HFFc6 (cell line): ENCODE measurements around the gene TRIM26. TPM values are rescaled to one million over a fixed set of nuclear protein-coding genes. Genes with fewer than 3 reads are reported as not detected.
A peak's percentile ranks its signal among the peaks of the same experiment; 100 is the strongest.

Experiments
- DNase-seq: peaks from one replicate; pipeline ENCODE4 v3.0.0-alpha.2; 2018
- H3K27ac Mint-ChIP-seq: 2 replicates; pipeline ENCODE4 v1.8.0; 2020; ENCODE audit warnings: mild to moderate bottlenecking, mixed read lengths
- H3K27me3 Mint-ChIP-seq: 2 replicates; pipeline ENCODE4 v1.8.0; 2021; ENCODE audit warnings: mild to moderate bottlenecking, moderate library complexity, mixed read lengths; ENCODE audit not compliant: insufficient read depth
- H3K36me3 Mint-ChIP-seq: 2 replicates; pipeline ENCODE4 v1.8.0; 2021; ENCODE audit warnings: low read depth, mixed read lengths
- H3K4me1 Mint-ChIP-seq: 2 replicates; pipeline ENCODE4 v1.8.0; 2020; ENCODE audit warnings: low read depth, mixed read lengths
- H3K4me3 Mint-ChIP-seq: 2 replicates; pipeline ENCODE4 v1.8.0; 2020; ENCODE audit warnings: mild to moderate bottlenecking, moderate library complexity, mixed read lengths
- H3K9me3 Mint-ChIP-seq: 2 replicates; pipeline ENCODE4 v1.8.0; 2020; ENCODE audit warnings: mild to moderate bottlenecking, mixed read lengths
- CTCF ChIP-seq: fragments of 200-600 bp; sonication (generic); IDR thresholded peaks from 2 replicates; pipeline ENCODE4 v1.5.0; 2021; ENCODE audit warnings: antibody characterized with exemption, mild to moderate bottlenecking
- total RNA-seq, 6 experiments: library from RNA; stranded (reverse); fragmentation: NEBNext Ultra II Directional; extraction: Animal tissue kit (Norgen Biotek cat#: 25700); gene quantifications; 2 replicates in 1 of 6; 3 replicates in 5 of 6; pipeline ENCODE4 v1.2.3, GENCODE V29; 2021

The TRIM26 gene
- total RNA-seq, 6 experiments from 2014 or later = 29.4 to 34.4 (median 32.2) TPM

- peaks cover 22% of the 10 kb centered on the region for H3K27me3 Mint-ChIP-seq
- DNase-seq = peak; percentile 23
- no peak overlapping the region for H3K4me3 Mint-ChIP-seq
- no peaks in the 10 kb centered on the region for H3K36me3 Mint-ChIP-seq
- H3K4me1 Mint-ChIP-seq = peaks cover 33% of the 10 kb centered on the region
- H3K27ac Mint-ChIP-seq = no peak overlapping the region
- no peaks in the 10 kb centered on the region for H3K9me3 Mint-ChIP-seq
- TF ChIP-seq CTCF = no peak
Measured at GRCh38 chr6:30157581-30157980, 55.6 kb downstream of the TRIM26 start.

GRCh38 chr6:30156774-30157173 is 56.4 kb downstream of the TRIM26 start:
- Mint-ChIP-seq H3K27me3 (peaks cover 25% of the 10 kb centered on the region), H3K9me3 (no peaks in the 10 kb centered on the region), H3K4me1 (peaks cover 33% of the 10 kb centered on the region), H3K27ac (no peak overlapping the region), H3K4me3 (no peak overlapping the region), H3K36me3 (no peaks in the 10 kb centered on the region)
- no peak for TF ChIP-seq CTCF
- DNase-seq = no peak

DNA sequence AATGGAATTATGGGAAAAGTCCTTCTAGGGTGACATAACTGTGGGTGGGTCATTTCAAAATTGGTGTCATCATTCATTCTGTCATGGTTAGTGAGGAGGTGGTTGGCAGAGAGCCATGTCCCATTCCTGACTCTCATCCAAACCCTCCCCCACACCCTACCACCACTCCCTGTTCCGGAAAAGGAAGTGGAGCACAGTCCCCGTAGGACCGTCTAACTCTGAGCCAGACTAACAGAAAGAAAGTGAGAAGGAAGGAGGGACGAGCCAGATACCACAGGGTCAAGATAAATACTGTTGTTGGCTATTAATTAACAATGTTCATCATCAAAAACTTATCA is 57.0 kb downstream of the TRIM26 start:
- DNase-seq = no peak
- H3K9me3 Mint-ChIP-seq = no peaks in the 10 kb centered on the region
- peak overlapping the region; percentile 23; the same call in 1 of the 2 replicates for H3K4me3 Mint-ChIP-seq
- peaks cover 25% of the 10 kb centered on the region for H3K27me3 Mint-ChIP-seq
- H3K27ac Mint-ChIP-seq = no peak overlapping the region
- TF ChIP-seq CTCF = no peak
- H3K36me3 Mint-ChIP-seq = no peaks in the 10 kb centered on the region
- peaks cover 33% of the 10 kb centered on the region for H3K4me1 Mint-ChIP-seq

DNA sequence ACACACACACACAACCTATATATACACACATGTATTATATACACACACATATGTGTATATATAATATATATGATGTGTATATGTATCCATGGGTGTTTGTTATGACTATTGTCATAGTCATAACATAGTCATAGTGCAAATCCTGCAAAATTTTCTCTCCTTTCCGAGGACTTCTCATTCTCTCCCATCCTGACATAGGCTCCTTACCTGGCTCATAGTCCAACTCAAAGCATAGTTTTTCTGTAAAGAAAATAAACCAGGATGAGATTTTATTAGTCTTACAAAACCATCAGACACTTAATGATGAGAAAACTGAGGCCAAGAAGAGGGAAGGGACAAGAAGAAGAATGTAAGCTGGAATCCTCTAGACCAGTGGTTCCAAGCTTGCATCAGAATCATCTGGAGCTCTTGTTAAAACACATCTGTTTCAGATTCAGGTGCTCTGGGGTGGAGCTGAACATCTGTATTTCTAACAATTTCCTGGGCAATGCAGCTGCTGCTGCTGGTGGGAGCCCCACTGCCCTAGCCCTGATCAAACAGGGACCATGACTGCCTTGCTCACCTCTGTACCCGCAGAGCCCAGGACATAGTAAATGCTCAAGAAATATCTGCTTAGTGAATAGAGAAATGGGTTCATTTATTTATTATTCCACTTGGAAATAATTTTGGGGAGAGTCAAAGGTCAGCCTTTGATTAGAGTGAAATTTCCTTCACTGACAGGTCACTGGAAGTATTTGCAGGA is 57.5 kb downstream of the TRIM26 start:
- peaks cover 29% of the 10 kb centered on the region for H3K27me3 Mint-ChIP-seq
- no peak overlapping the region for H3K27ac Mint-ChIP-seq
- TF ChIP-seq CTCF = no peak
- no peak for DNase-seq
- H3K4me3 Mint-ChIP-seq = peak overlapping the region; percentile 23; the same call in 1 of the 2 replicates
- H3K36me3 Mint-ChIP-seq = no peaks in the 10 kb centered on the region
- H3K4me1 Mint-ChIP-seq = peaks cover 33% of the 10 kb centered on the region
- no peaks in the 10 kb centered on the region for H3K9me3 Mint-ChIP-seq

DNA sequence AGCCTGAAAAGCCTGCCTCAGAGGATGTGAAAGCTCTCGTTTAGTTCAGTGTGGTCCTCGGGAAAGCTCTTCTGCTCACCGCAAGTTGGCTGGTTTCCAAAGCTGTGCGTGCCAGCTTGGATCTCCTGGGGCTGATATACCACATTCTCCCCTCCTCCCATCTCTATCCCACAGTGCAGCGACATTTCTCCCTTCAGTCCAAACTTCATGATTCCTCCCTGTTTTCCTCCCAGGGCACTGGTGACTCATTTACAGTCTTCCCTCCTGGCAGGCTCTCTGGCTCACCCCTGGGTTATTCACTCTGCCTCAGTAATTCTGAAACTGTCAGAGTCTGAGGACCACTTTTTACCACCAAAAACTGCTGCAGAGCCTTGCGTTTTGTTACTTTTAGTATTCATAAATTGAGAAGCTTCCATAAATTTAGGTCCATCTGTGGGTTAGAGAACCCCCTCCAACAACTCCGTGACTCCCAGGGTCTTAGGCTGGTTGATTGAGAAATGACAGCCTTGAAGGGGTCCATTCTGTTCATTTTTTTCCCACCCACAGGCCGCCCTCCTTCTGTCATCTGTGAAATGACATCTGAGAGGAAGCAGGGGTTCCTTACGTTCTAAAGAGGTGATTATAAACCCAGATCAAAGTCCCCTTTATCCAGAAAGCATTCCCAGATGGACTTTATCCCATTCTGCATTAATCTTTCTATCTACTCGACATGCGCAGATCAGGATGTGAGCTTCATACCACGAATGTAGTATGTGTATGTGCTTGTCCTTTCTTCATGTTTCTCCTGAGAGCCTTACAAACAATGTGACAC is 58.3 kb downstream of the TRIM26 start:
- Mint-ChIP-seq H3K4me3 (peak overlapping the region; percentile 24), H3K9me3 (no peaks in the 10 kb centered on the region), H3K27ac (peak overlapping the region; percentile 35; the same call in 1 of the 2 replicates), H3K36me3 (no peaks in the 10 kb centered on the region), H3K4me1 (peaks cover 33% of the 10 kb centered on the region), H3K27me3 (peaks cover 32% of the 10 kb centered on the region)
- DNase-seq = peak; percentile 82
- TF ChIP-seq CTCF = 0 out of 2 replicates have a peak, but pooled peaks have one; percentile 7
